ENCODE results near the gene CKS1B.

DNA sequence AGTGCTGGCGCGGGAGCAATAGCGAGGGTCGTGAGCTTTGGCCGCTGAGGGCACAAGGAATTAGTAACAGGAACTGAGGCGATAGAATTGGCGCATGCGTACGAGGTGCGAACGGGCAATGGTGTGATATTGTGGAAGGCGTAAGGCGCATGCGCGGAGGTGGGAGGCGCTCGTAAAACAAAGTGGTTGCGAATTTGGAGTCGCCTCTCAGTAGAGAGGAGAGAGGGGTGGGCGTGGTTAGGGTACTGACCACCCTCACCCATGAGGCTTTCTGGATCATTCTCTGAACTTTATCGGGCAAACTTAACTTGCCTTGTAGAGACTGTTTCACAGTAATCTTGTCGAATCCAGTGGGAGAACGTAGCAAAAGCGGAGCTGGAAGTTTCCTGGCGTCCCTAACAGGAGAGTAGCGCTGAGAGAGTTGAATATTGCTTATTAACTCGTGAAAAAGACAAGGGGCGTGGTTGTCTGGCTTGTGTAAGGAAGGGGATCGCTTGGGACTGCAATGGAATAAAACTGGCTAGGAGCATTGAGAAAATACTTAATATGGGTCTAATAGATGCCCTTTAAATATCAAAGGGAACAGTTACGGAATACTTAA, 427 bp downstream of the CKS1B start:
- TF ChIP-seq, protein P1, sequence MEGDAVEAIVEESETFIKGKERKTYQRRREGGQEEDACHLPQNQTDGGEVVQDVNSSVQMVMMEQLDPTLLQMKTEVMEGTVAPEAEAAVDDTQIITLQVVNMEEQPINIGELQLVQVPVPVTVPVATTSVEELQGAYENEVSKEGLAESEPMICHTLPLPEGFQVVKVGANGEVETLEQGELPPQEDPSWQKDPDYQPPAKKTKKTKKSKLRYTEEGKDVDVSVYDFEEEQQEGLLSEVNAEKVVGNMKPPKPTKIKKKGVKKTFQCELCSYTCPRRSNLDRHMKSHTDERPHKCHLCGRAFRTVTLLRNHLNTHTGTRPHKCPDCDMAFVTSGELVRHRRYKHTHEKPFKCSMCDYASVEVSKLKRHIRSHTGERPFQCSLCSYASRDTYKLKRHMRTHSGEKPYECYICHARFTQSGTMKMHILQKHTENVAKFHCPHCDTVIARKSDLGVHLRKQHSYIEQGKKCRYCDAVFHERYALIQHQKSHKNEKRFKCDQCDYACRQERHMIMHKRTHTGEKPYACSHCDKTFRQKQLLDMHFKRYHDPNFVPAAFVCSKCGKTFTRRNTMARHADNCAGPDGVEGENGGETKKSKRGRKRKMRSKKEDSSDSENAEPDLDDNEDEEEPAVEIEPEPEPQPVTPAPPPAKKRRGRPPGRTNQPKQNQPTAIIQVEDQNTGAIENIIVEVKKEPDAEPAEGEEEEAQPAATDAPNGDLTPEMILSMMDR (conservative IDR thresholded peaks at IDR 0.05 in 1 of 2, IDR thresholded peaks at IDR 0.05 in 1 of 2; ENCODE audit: low read depth in 1 of 2, low read length in 2 of 2): no peak
- TF ChIP-seq EZH2 (IDR thresholded peaks at IDR 0.05; ENCODE audit: low read length, missing control alignments): no peak

Data from fibroblast of lung (primary cell).